Stomach (tissue), 9 donors: ENCODE data around the gene HENMT1. TPM values are rescaled to one million over a fixed set of nuclear protein-coding genes. Genes with fewer than 3 reads are reported as not detected.

ENCODE experiments used
- DNase-seq, 2 donors: peaks; one replicate each; pipeline versions ENCODE4 v3.0.0 to v3.0.0-alpha.2; 2013 to 2019
- H3K27ac ChIP-seq, 5 donors: fragments of 200-600 bp in 4 of 5; sonication (generic) in 4 of 5; one replicate each; pipeline ENCODE4 v1.5.1; 2013 to 2019; ENCODE audit warnings: mild to moderate bottlenecking in 1 of 5, moderate library complexity in 1 of 5
- H3K27me3 ChIP-seq, 3 donors: fragments of 200-600 bp; sonication (generic); one replicate each; pipeline ENCODE4 v1.5.1; 2017 to 2019; ENCODE audit warnings: mixed run types in 1 of 3
- H3K36me3 ChIP-seq, 4 donors: fragments of 200-600 bp; sonication (generic); 1 replicate in 3 of 4; 2 replicates in 1 of 4; pipeline ENCODE4 v1.5.1; 2016 to 2019
- H3K4me1 ChIP-seq, 4 donors: fragments of 200-600 bp; sonication (generic); one replicate each; pipeline ENCODE4 v1.5.1; 2016 to 2019
- H3K4me3 ChIP-seq, 4 donors: fragments of 200-600 bp; sonication (generic) in 3 of 4; one replicate each; pipeline ENCODE4 v1.5.1; 2016 to 2019; ENCODE audit warnings: mild to moderate bottlenecking in 1 of 4
- H3K9me3 ChIP-seq, 4 donors: fragments of 200-600 bp; sonication (generic); one replicate each; pipeline ENCODE4 v1.5.1; 2016 to 2019
- EP300 ChIP-seq: sonication (generic); formaldehyde crosslinking; IDR thresholded peaks from one replicate; pipeline ENCODE4 v1.6.1; 2017; ENCODE audit warnings: antibody characterized with exemption
- POLR2A ChIP-seq, 4 donors: fragments of 450-650 bp; IDR thresholded peaks; one replicate each; pipeline ENCODE4 v1.6.1; 2016; ENCODE audit warnings: antibody characterized with exemption in 4 of 4, control low read depth in 2 of 4, mild to moderate bottlenecking in 1 of 4, moderate library complexity in 1 of 4
- POLR2AphosphoS5 ChIP-seq, 3 donors: sonication (generic); formaldehyde crosslinking; IDR thresholded peaks; one replicate each; pipeline ENCODE4 v1.6.1; 2016; ENCODE audit warnings: antibody characterized with exemption in 3 of 3
- whole genome bisulfite sequencing, 5 donors: extraction: QIAGEN DNeasy Blood & Tissue Kit in 3 of 5; methylation state at CpG; one replicate each; pipeline versions ENCODE4 v1.1.5 to v1.1.7; 2013 to 2018; 5-methylcytosine and 5-hydroxymethylcytosine counted together
- intact Hi-C: fragments of 100-400 bp; cut with DNase I; formaldehyde crosslinking; loops from one replicate; pipeline ENCODE4 v1.15.1; 2023; ENCODE audit warnings: low total_unique reads
- polyA plus RNA-seq, 3 donors: library from polyadenylated mRNA; stranded (reverse); fragments of 200-250 nt; gene quantifications; one replicate each; pipeline ENCODE4 v1.2.3, GENCODE V29; 2013
- total RNA-seq, 5 donors: library from RNA; depleted of rRNA; stranded (reverse); fragments of >200 nt; gene quantifications; one replicate each; pipeline versions ENCODE4 v1.1.0 to v1.2.3, GENCODE V29; 2014 to 2016
- TF ChIP-seq, protein P1 (sequence below), 7 experiments: fragments of 450-650 bp in 4 of 7; fragments of 200-600 bp in 3 of 7; sonication (generic) in 3 of 7; IDR thresholded peaks; one replicate each; pipeline ENCODE4 v1.5.1; 2016 to 2019; ENCODE audit warnings: antibody characterized with exemption in 7 of 7, control low read depth in 2 of 7, mild to moderate bottlenecking in 1 of 7
- donor health status: healthy with polysubstance abuse.
- donor health status: Bipolar disorder and iron deficiency.
- donor health status: healthy.

The HENMT1 gene
- total and polyA plus RNA-seq, 8 donors = 1.7 to 7.3 (median 3.0) TPM; not detected in 2

DNA sequence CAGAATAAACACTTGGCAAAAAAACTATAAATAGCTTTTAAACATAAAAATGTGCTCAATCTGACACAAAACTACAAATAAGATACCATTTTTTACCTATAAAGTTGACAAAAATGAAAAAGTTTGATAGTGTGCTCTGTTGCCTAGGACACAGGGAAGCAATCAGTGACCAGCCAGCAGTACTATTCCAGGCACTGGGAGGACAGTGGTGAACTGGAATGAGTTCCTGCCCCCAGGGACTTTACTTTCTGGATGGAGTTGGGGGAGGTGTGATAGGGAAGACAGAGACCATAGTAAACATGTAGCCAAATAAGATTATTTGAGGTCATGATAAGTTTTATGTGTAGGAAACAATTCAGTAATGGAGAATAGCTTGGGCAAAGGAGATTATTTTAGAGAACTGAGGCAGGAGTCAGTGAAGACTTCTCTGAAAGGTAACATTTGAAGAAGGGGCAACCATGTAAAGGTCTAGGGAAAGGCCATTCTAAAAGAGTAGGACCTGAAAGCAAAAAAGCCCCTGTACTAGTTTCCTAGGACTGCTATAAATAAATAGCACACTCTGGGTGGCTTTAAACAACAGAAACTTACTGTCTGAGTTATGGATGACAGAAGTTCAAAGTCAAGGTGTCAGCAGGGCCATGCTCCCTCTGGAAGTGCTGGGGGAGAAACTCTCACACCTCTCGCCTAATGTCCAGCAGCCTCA, 59.0 kb downstream of the HENMT1 start:
- TF ChIP-seq EP300 (no peak), POLR2AphosphoS5 (IDR thresholded peaks at IDR 0.05) (no peak), POLR2A (IDR thresholded peaks at IDR 0.05) (no peak)
- TF ChIP-seq, protein P1, sequence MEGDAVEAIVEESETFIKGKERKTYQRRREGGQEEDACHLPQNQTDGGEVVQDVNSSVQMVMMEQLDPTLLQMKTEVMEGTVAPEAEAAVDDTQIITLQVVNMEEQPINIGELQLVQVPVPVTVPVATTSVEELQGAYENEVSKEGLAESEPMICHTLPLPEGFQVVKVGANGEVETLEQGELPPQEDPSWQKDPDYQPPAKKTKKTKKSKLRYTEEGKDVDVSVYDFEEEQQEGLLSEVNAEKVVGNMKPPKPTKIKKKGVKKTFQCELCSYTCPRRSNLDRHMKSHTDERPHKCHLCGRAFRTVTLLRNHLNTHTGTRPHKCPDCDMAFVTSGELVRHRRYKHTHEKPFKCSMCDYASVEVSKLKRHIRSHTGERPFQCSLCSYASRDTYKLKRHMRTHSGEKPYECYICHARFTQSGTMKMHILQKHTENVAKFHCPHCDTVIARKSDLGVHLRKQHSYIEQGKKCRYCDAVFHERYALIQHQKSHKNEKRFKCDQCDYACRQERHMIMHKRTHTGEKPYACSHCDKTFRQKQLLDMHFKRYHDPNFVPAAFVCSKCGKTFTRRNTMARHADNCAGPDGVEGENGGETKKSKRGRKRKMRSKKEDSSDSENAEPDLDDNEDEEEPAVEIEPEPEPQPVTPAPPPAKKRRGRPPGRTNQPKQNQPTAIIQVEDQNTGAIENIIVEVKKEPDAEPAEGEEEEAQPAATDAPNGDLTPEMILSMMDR (IDR thresholded peaks at IDR 0.05) = no peak
- intact Hi-C loops = no loop called here
- Histone ChIP-seq H3K9me3 (no peaks in the 10 kb centered on the region), H3K4me3 (no peak overlapping the region), H3K27ac (no peak overlapping the region), H3K36me3 (peaks cover 0 to 13% (median 7%) of the 10 kb centered on the region in 4 donors), H3K4me1 (peaks cover 0 to 24% (median 0%) of the 10 kb centered on the region in 4 donors), H3K27me3 (no peaks in the 10 kb centered on the region)
- no peak for DNase-seq
- 91 to 100% (median 96%) methylated on average over 1 of the region's 1 CpG for WGBS, 5 donors

DNA sequence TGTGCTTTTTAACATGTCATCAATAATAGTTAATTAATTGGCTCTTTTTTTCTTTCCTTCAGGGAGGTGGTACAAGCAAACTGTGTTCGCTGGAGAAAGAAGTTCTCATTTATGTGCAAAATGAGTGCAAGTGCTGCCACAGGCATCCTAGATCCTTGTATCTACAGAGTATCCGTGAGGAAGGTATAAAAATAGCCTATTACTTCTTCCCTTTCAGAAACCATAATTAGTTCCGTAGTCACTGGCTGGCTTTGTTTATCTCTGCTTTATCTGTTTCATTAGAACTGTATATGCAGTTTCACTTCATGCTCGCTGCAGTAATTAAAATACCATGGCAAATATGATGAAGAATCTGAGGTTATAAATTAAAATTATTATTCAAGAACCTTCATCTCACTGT, 60.4 kb downstream of the HENMT1 start:
- intact Hi-C loops = no loop called here

DNA sequence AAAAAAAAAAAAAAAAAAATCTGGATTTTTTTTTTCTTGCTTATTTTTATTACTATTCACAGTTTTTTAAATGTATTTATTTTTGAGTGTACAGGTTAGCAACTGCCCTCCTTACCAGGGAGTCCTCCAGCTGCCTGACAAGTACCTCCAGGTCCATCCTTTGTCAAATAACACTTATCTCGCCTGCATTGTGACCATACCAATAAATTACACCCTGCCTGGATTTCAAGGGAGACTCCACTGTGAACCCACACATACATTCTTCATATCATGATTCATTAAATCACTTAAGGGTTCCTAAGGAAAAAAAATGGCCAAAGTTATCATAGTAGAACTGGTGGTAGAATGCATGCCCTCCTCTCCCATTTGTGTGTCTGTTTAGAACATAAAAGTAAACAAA, 62.6 kb downstream of the HENMT1 start:
- intact Hi-C loops = no loop called here
- no peak overlapping the region for H3K4me3 ChIP-seq
- no peaks in the 10 kb centered on the region for H3K9me3 ChIP-seq
- no peaks in the 10 kb centered on the region for H3K27me3 ChIP-seq
- H3K27ac ChIP-seq = no peak overlapping the region
- no peak for DNase-seq
- H3K36me3 ChIP-seq = peaks cover 0 to 13% (median 3%) of the 10 kb centered on the region in 4 donors
- peaks cover 5 to 48% (median 9%) of the 10 kb centered on the region in 4 donors for H3K4me1 ChIP-seq
- TF ChIP-seq EP300 = no peak
- no peak for TF ChIP-seq POLR2AphosphoS5 (IDR thresholded peaks at IDR 0.05)
- TF ChIP-seq, protein P1 (IDR thresholded peaks at IDR 0.05) = no peak
- no peak for TF ChIP-seq POLR2A (IDR thresholded peaks at IDR 0.05)
- 72 to 96% (median 90%) methylated on average over 1 of the region's 1 CpG for WGBS, 5 donors

More for the DNA sequence above, 60.4 kb downstream of the HENMT1 start:
- H3K27me3 ChIP-seq = no peaks in the 10 kb centered on the region
- H3K9me3 ChIP-seq = no peaks in the 10 kb centered on the region
- DNase-seq = no peak
- H3K4me3 ChIP-seq = no peak overlapping the region
- H3K4me1 ChIP-seq = peaks cover 3 to 36% (median 5%) of the 10 kb centered on the region in 4 donors
- H3K36me3 ChIP-seq = peaks cover 0 to 13% (median 7%) of the 10 kb centered on the region in 4 donors
- H3K27ac ChIP-seq = no peak overlapping the region
- 59 to 75% (median 67%) methylated on average over 4 of the region's 4 CpGs for WGBS, 5 donors
- no peak for TF ChIP-seq POLR2AphosphoS5 (IDR thresholded peaks at IDR 0.05)
- no peak for TF ChIP-seq POLR2A (IDR thresholded peaks at IDR 0.05)
- no peak for TF ChIP-seq EP300
- TF ChIP-seq, protein P1 (IDR thresholded peaks at IDR 0.05) = no peak

Other genes with a start within 250 kb of the HENMT1 start
- not detected for gene NBPF6, start 210.8 kb downstream of the HENMT1 start, total RNA-seq
- not detected for gene NBPF6, start 210.8 kb downstream of the HENMT1 start, polyA plus RNA-seq
- gene EEIG2, start 101.0 kb downstream of the HENMT1 start, total RNA-seq = 10 to 100 TPM in 3 of 5 donors, 1 to 10 TPM in 2; 4.7 to 33.2 (median 11.0) TPM
- 10 to 100 TPM in 1 of 3 donors, 1 to 10 TPM in 2; 3.1 to 11.9 (median 8.3) TPM for gene EEIG2, start 101.0 kb downstream of the HENMT1 start, polyA plus RNA-seq
- gene PRPF38B, start 31.2 kb upstream of the HENMT1 start, total RNA-seq = 10 to 100 TPM; 26.3 to 82.3 (median 49.8) TPM
- gene PRPF38B, start 31.2 kb upstream of the HENMT1 start, polyA plus RNA-seq = 10 to 100 TPM; 17.1 to 25.4 (median 24.1) TPM
- gene FNDC7, start 51.8 kb upstream of the HENMT1 start, total RNA-seq = not detected
- not detected for gene FNDC7, start 51.8 kb upstream of the HENMT1 start, polyA plus RNA-seq
- gene STXBP3, start 85.6 kb upstream of the HENMT1 start, total RNA-seq = 100 to 1,000 TPM in 2 of 5 donors, 10 to 100 TPM in 3; 11.7 to 170 (median 39.0) TPM
- gene STXBP3, start 85.6 kb upstream of the HENMT1 start, polyA plus RNA-seq = 10 to 100 TPM; 24.9 to 32.5 (median 29.0) TPM
- gene AKNAD1, start 196.0 kb upstream of the HENMT1 start, total RNA-seq = 1 to 10 TPM in 1 of 5 donors, not detected in 4; 2.0 TPM
- gene AKNAD1, start 196.0 kb upstream of the HENMT1 start, polyA plus RNA-seq = under 1 TPM in 2 of 3 donors, not detected in 1; 0.28 to 0.37 TPM
- 10 to 100 TPM in 4 of 5 donors, 1 to 10 TPM in 1; 1.8 to 84.9 (median 21.4) TPM for gene GPSM2, start 215.9 kb upstream of the HENMT1 start, total RNA-seq
- 10 to 100 TPM in 1 of 3 donors, 1 to 10 TPM in 2; 4.2 to 15.0 (median 6.6) TPM for gene GPSM2, start 215.9 kb upstream of the HENMT1 start, polyA plus RNA-seq